ENCODE data around the gene GDA. TPM values are rescaled to one million over a fixed set of nuclear protein-coding genes. Genes with fewer than 3 reads are reported as not detected.

GDA gene
- total RNA-seq, 1 donor from 2014 or later = 0.22 TPM

- Mint-ChIP-seq H3K27ac (no peak overlapping the region), H3K9me3 (no peaks in the 10 kb centered on the region), H3K4me3 (no peak overlapping the region), H3K27me3 (ENCODE audit: low read depth) (no peaks in the 10 kb centered on the region), H3K4me1 (peaks cover 11% of the 10 kb centered on the region), H3K36me3 (no peaks in the 10 kb centered on the region)
- no peak for DNase-seq (ENCODE audit: low spot score in 2 of 2, unreplicated experiment in 2 of 2)
- no peak for TF ChIP-seq CTCF (IDR thresholded peaks at IDR 0.05; ENCODE audit: unreplicated experiment)
These were observed 151.6 kb downstream of the GDA start for GRCh38 chr9:72300873-72301272.

Other genes starting within 250 kb of the GDA start
- 27.0 to 30.3 TPM (median 27.8 TPM) in 3 replicates for gene ABHD17B, start 238.2 kb upstream of the GDA start, total RNA-seq
- 13.6 to 15.9 TPM (median 15.2 TPM) in 3 replicates for gene C9orf85, start 237.8 kb upstream of the GDA start, total RNA-seq
- not detected in 3 replicates for gene C9orf57, start 88.8 kb upstream of the GDA start, total RNA-seq
- gene ZFAND5, start 215.8 kb downstream of the GDA start, total RNA-seq = 213 to 221 TPM (median 215 TPM) in 3 replicates

All from mesothelial cell of epicardium (in vitro differentiated cells).